GM23338 (cell line): ENCODE measurements around the gene TAS2R41. TPM values are rescaled to one million over a fixed set of nuclear protein-coding genes. Genes with fewer than 3 reads are reported as not detected.

Experiments used
- ATAC-seq: fragments of 200-7000 bp; cut with Tn5 transposase; 3 replicates; pipeline ENCODE4 v1.9.1; 2020
- DNase-seq: peaks from one replicate; pipeline ENCODE4 v3.0.0-alpha.2; 2015; ENCODE audit warnings: low spot score
- H2AFZ ChIP-seq: fragments of 200-600 bp; sonication (generic); 2 replicates; pipeline ENCODE4 v1.8.0; 2016; ENCODE audit warnings: antibody characterized with exemption, mild to moderate bottlenecking, moderate library complexity
- H3F3A ChIP-seq: fragments of 200-600 bp; sonication (generic); replicated peaks from 2 replicates; pipeline ENCODE4 v1.8.0; 2017; ENCODE audit warnings: antibody characterized with exemption, mixed run types, low read depth
- H3K27ac ChIP-seq: fragments of 200-600 bp; sonication (generic); 2 replicates; pipeline ENCODE4 v1.6.1; 2016; ENCODE audit warnings: low read depth
- H3K27me3 ChIP-seq: fragments of 200-600 bp; sonication (generic); 2 replicates; pipeline ENCODE4 v1.8.0; 2016; ENCODE audit warnings: mild to moderate bottlenecking, mixed run types, moderate library complexity; ENCODE audit not compliant: insufficient read depth
- H3K36me3 ChIP-seq: fragments of 200-600 bp; sonication (generic); 2 replicates; pipeline ENCODE4 v1.8.0; 2016; ENCODE audit warnings: mild to moderate bottlenecking; ENCODE audit not compliant: insufficient read depth
- H3K4me1 ChIP-seq: fragments of 200-600 bp; sonication (generic); 2 replicates; pipeline ENCODE4 v1.8.0; 2016; ENCODE audit warnings: mild to moderate bottlenecking, moderate library complexity; ENCODE audit not compliant: insufficient read depth
- H3K4me2 ChIP-seq: fragments of 200-600 bp; sonication (generic); 2 replicates; pipeline ENCODE4 v1.7.1; 2017; ENCODE audit warnings: mixed run types
- H3K4me3 ChIP-seq: fragments of 200-600 bp; sonication (generic); 2 replicates; pipeline ENCODE4 v1.6.1; 2016; ENCODE audit warnings: mixed run types
- H3K79me2 ChIP-seq: fragments of 200-600 bp; sonication (generic); replicated peaks from 2 replicates; pipeline ENCODE4 v1.8.0; 2017; ENCODE audit warnings: mild to moderate bottlenecking; ENCODE audit not compliant: insufficient read depth
- H3K9me2 ChIP-seq: fragments of 200-600 bp; sonication (generic); 2 replicates; pipeline ENCODE4 v1.8.0; 2017; ENCODE audit not compliant: insufficient read depth
- H4K20me1 ChIP-seq: fragments of 200-600 bp; sonication (generic); replicated peaks from 2 replicates; pipeline ENCODE4 v1.8.0; 2017; ENCODE audit warnings: mild to moderate bottlenecking; ENCODE audit not compliant: insufficient read depth
- H3K27ac Mint-ChIP-seq: 2 replicates; pipeline ENCODE4 v1.8.0; 2020; ENCODE audit warnings: inconsistent platforms, mild to moderate bottlenecking, moderate library complexity, mixed read lengths
- H3K27me3 Mint-ChIP-seq: 3 replicates; pipeline ENCODE4 v1.8.0; 2022; ENCODE audit warnings: low read depth, mild to moderate bottlenecking, moderate library complexity, mixed read lengths, inconsistent platforms; ENCODE audit not compliant: insufficient read depth, poor library complexity
- H3K36me3 Mint-ChIP-seq: 3 replicates; pipeline ENCODE4 v1.8.0; 2021; ENCODE audit warnings: low read depth, mild to moderate bottlenecking, inconsistent platforms, moderate library complexity, mixed read lengths
- H3K4me1 Mint-ChIP-seq: 3 replicates; pipeline ENCODE4 v1.8.0; 2020; ENCODE audit warnings: mild to moderate bottlenecking, inconsistent platforms, mixed read lengths
- H3K4me3 Mint-ChIP-seq: 3 replicates; pipeline ENCODE4 v1.8.0; 2021; ENCODE audit warnings: moderate library complexity, mild to moderate bottlenecking, inconsistent platforms, mixed read lengths
- H3K9me3 Mint-ChIP-seq: 3 replicates; pipeline ENCODE4 v1.8.0; 2020; ENCODE audit warnings: moderate library complexity, mild to moderate bottlenecking, inconsistent platforms, mixed read lengths
- CREB1 ChIP-seq: fragments of 250-450 bp; sonication (Bioruptor Pico); IDR thresholded peaks from 2 replicates; pipeline ENCODE4 v1.5.0; 2020; ENCODE audit warnings: low read depth, mild to moderate bottlenecking, moderate library complexity
- CTCF ChIP-seq, 2 experiments: fragments of 200-600 bp in 1 of 2; sonication (generic) in 1 of 2; conservative IDR thresholded peaks; 2 replicates each; pipeline versions ENCODE4 v1.5.1 to v1.6.1; 2016 to 2017; ENCODE audit warnings: antibody characterized with exemption in 2 of 2, low read depth in 2 of 2, mild to moderate bottlenecking in 2 of 2, moderate library complexity in 1 of 2
- EZH2 ChIP-seq: fragments of 200-600 bp; sonication (generic); IDR thresholded peaks from one replicate; pipeline ENCODE4 v1.8.0; 2017; ENCODE audit warnings: antibody characterized with exemption, mild to moderate bottlenecking, low read depth; ENCODE audit not compliant: unreplicated experiment
- EZH2phosphoT487 ChIP-seq: fragments of 200-600 bp; sonication (generic); IDR thresholded peaks from one replicate; pipeline ENCODE4 v1.8.1; 2018; ENCODE audit warnings: antibody characterized with exemption; ENCODE audit not compliant: unreplicated experiment
- JUNB ChIP-seq: IDR thresholded peaks from one replicate; pipeline ENCODE4 v1.6.1; 2016; ENCODE audit warnings: antibody characterized with exemption; ENCODE audit not compliant: unreplicated experiment
- NANOG ChIP-seq: IDR thresholded peaks from 2 replicates; pipeline ENCODE4 v1.6.1; 2016; ENCODE audit warnings: antibody characterized with exemption, borderline replicate concordance
- ZNF114 ChIP-seq: fragments of 250-450 bp; sonication (Bioruptor Pico); IDR thresholded peaks from 2 replicates; pipeline ENCODE4 v1.5.0; 2020; ENCODE audit warnings: mild to moderate bottlenecking, moderate library complexity
- ZNF331 ChIP-seq: fragments of 250-450 bp; sonication (Bioruptor Pico); IDR thresholded peaks from 2 replicates; pipeline ENCODE4 v1.5.0; 2020; ENCODE audit warnings: low read depth, mild to moderate bottlenecking, moderate library complexity
- polyA plus RNA-seq: library from polyadenylated mRNA; unstranded; fragments of >200 nt; fragmentation: Nextera tagmentation; extraction: Ambion mirVana; gene quantifications from 2 replicates; pipeline ENCODE4 v1.2.1, GENCODE V29; 2016
- total RNA-seq: library from RNA; depleted of rRNA; stranded (reverse); fragments of >200 nt; shearing (Covaris generic); gene quantifications from 2 replicates; pipeline ENCODE4 v1.2.3, GENCODE V29; 2014
- TF ChIP-seq, protein P1 (sequence below): IDR thresholded peaks from one replicate; pipeline ENCODE4 v1.6.1; 2018; ENCODE audit warnings: antibody characterized with exemption; ENCODE audit not compliant: unreplicated experiment
- TF ChIP-seq, protein P2 (sequence below): IDR thresholded peaks from 2 replicates; pipeline ENCODE4 v1.6.1; 2016; ENCODE audit warnings: antibody characterized with exemption

Gene TAS2R41
- total and polyA plus RNA-seq, 2 experiments from 2014 or later, result 1.2 TPM; not detected in 1

GRCh38 chr7:143507534-143508055, 29.9 kb downstream of the TAS2R41 start:
- Mint-ChIP-seq H3K27ac (no peak overlapping the region), H3K4me1 (peaks cover 4% of the 10 kb centered on the region; the same call in 2 of the 3 replicates), H3K27me3 (peaks cover 2% of the 10 kb centered on the region), H3K36me3 (no peaks in the 10 kb centered on the region), H3K9me3 (no peaks in the 10 kb centered on the region), H3K4me3 (no peak overlapping the region)
- no peak for DNase-seq
- H3K4me3 ChIP-seq, result no peak overlapping the region
- H3F3A ChIP-seq, result 0 out of 2 replicates have a peak, but pooled peaks cover 2% of the 10 kb centered on the region
- no peaks in the 10 kb centered on the region for H3K36me3 ChIP-seq
- H3K4me1 ChIP-seq, result no peaks in the 10 kb centered on the region
- no peaks in the 10 kb centered on the region for H3K79me2 ChIP-seq
- no peak overlapping the region for H3K27ac ChIP-seq
- TF ChIP-seq, protein P1, sequence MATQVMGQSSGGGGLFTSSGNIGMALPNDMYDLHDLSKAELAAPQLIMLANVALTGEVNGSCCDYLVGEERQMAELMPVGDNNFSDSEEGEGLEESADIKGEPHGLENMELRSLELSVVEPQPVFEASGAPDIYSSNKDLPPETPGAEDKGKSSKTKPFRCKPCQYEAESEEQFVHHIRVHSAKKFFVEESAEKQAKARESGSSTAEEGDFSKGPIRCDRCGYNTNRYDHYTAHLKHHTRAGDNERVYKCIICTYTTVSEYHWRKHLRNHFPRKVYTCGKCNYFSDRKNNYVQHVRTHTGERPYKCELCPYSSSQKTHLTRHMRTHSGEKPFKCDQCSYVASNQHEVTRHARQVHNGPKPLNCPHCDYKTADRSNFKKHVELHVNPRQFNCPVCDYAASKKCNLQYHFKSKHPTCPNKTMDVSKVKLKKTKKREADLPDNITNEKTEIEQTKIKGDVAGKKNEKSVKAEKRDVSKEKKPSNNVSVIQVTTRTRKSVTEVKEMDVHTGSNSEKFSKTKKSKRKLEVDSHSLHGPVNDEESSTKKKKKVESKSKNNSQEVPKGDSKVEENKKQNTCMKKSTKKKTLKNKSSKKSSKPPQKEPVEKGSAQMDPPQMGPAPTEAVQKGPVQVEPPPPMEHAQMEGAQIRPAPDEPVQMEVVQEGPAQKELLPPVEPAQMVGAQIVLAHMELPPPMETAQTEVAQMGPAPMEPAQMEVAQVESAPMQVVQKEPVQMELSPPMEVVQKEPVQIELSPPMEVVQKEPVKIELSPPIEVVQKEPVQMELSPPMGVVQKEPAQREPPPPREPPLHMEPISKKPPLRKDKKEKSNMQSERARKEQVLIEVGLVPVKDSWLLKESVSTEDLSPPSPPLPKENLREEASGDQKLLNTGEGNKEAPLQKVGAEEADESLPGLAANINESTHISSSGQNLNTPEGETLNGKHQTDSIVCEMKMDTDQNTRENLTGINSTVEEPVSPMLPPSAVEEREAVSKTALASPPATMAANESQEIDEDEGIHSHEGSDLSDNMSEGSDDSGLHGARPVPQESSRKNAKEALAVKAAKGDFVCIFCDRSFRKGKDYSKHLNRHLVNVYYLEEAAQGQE, result no peak
- no peak for TF ChIP-seq CTCF (conservative IDR thresholded peaks at IDR 0.05; ENCODE audit: low read depth in 2 of 2)
- no peak for TF ChIP-seq ZNF331 (CRISPR knock-in tag)
- TF ChIP-seq EZH2phosphoT487, result no peak
- H3K9me2 ChIP-seq, result no peaks in the 10 kb centered on the region
- H2AFZ ChIP-seq, result no peak overlapping the region
- no peak overlapping the region for H3K4me2 ChIP-seq
- H4K20me1 ChIP-seq, result no peaks in the 10 kb centered on the region
- no peak for ATAC-seq
- no peaks in the 10 kb centered on the region for H3K27me3 ChIP-seq

- H3K36me3 ChIP-seq, result no peaks in the 10 kb centered on the region
- Mint-ChIP-seq H3K27ac (no peak overlapping the region), H3K4me1 (peaks cover 4% of the 10 kb centered on the region), H3K9me3 (no peaks in the 10 kb centered on the region), H3K4me3 (no peak overlapping the region), H3K36me3 (no peaks in the 10 kb centered on the region), H3K27me3 (peaks cover 2% of the 10 kb centered on the region)
- H3K4me3 ChIP-seq, result no peak overlapping the region
- H3K79me2 ChIP-seq, result no peaks in the 10 kb centered on the region
- H3K4me1 ChIP-seq, result no peaks in the 10 kb centered on the region
- no peak overlapping the region for H3K4me2 ChIP-seq
- no peak overlapping the region for H3K27ac ChIP-seq
- ATAC-seq (peak; percentile 38; the same call in 2 of the 3 replicates), DNase-seq (peak; percentile 30)
- no peaks in the 10 kb centered on the region for H4K20me1 ChIP-seq
- no peaks in the 10 kb centered on the region for H3K9me2 ChIP-seq
- H2AFZ ChIP-seq, result no peak overlapping the region
- no peaks in the 10 kb centered on the region for H3K27me3 ChIP-seq
- H3F3A ChIP-seq, result 0 out of 2 replicates have a peak, but pooled peaks cover 2% of the 10 kb centered on the region
- TF ChIP-seq NANOG (no peak), CTCF (conservative IDR thresholded peaks at IDR 0.05; ENCODE audit: low read depth in 2 of 2) (no peak), EZH2 (no peak), JUNB (no peak), ZNF331 (CRISPR knock-in tag) (no peak), ZNF114 (CRISPR knock-in tag) (no peak), EZH2phosphoT487 (no peak), CREB1 (CRISPR knock-in tag) (no peak)
- TF ChIP-seq, protein P1, result no peak
- TF ChIP-seq, protein P2, sequence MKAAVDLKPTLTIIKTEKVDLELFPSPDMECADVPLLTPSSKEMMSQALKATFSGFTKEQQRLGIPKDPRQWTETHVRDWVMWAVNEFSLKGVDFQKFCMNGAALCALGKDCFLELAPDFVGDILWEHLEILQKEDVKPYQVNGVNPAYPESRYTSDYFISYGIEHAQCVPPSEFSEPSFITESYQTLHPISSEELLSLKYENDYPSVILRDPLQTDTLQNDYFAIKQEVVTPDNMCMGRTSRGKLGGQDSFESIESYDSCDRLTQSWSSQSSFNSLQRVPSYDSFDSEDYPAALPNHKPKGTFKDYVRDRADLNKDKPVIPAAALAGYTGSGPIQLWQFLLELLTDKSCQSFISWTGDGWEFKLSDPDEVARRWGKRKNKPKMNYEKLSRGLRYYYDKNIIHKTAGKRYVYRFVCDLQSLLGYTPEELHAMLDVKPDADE, result no peak
Measured at GRCh38 chr7:143510854-143511592, 33.4 kb downstream of the TAS2R41 start.
